Neural cell (in vitro differentiated cells): ENCODE data around the gene GBP5. TPM values are rescaled to one million over a fixed set of nuclear protein-coding genes. Genes with fewer than 3 reads are reported as not detected.
"Not testable (repeated sequence)": the region's sequence is repeated elsewhere in the genome, so short reads cannot be mapped to it uniquely, and the experiment has no call there.

Experiments used
- H2AFZ ChIP-seq: fragments of 200-600, 300-800 bp; sonication (generic), shearing (Covaris generic); 2 replicates; pipeline ENCODE4 v1.6.0; 2014; ENCODE audit warnings: low read depth, mild to moderate bottlenecking, antibody characterized with exemption, low read length, moderate library complexity
- H3F3A ChIP-seq: fragments of 200-600 bp; shearing (Covaris generic); 2 replicates; pipeline ENCODE4 v1.6.1; 2016; ENCODE audit warnings: mild to moderate bottlenecking, moderate library complexity, mixed read lengths, antibody characterized with exemption, low read length; ENCODE audit not compliant: insufficient read depth, poor library complexity, severe bottlenecking
- H3K27ac ChIP-seq: fragments of 200-600, 300-800 bp; sonication (generic), shearing (Covaris generic); 2 replicates; pipeline ENCODE4 v1.5.1; 2014; ENCODE audit warnings: mild to moderate bottlenecking, low read length, moderate library complexity
- H3K27me3 ChIP-seq: fragments of 300-800, 200-600 bp; sonication (generic), shearing (Covaris generic); 2 replicates; pipeline ENCODE4 v1.6.0; 2014; ENCODE audit warnings: mild to moderate bottlenecking, low read depth, low read length, moderate library complexity; ENCODE audit not compliant: insufficient read depth
- H3K36me3 ChIP-seq: fragments of 300-800, 200-600 bp; sonication (generic), shearing (Covaris generic); 2 replicates; pipeline ENCODE4 v1.5.1; 2014; ENCODE audit warnings: mild to moderate bottlenecking, antibody characterized with exemption, low read length, moderate library complexity; ENCODE audit not compliant: insufficient read depth
- H3K4me2 ChIP-seq: fragments of 300-800, 200-600 bp; sonication (generic), shearing (Covaris generic); 2 replicates; pipeline ENCODE4 v1.6.0; 2014; ENCODE audit warnings: mild to moderate bottlenecking, low read length
- H3K4me3 ChIP-seq: fragments of 300-800, 200-600 bp; sonication (generic), shearing (Covaris generic); 2 replicates; pipeline ENCODE4 v1.5.1; 2014; ENCODE audit warnings: mild to moderate bottlenecking, low read length, moderate library complexity
- H3K79me2 ChIP-seq: fragments of 200-600 bp; shearing (Covaris generic); replicated peaks from 2 replicates; pipeline ENCODE4 v1.6.0; 2014; ENCODE audit warnings: mild to moderate bottlenecking, low read length, moderate library complexity; ENCODE audit not compliant: insufficient read depth
- H3K9ac ChIP-seq: fragments of 300-800, 200-600 bp; sonication (generic), shearing (Covaris generic); 2 replicates; pipeline ENCODE4 v1.6.1; 2016; ENCODE audit warnings: mild to moderate bottlenecking, low read length, mixed read lengths
- H3K9me2 ChIP-seq: fragments of 200-600 bp; shearing (Covaris generic); 2 replicates; pipeline ENCODE4 v1.6.1; 2016; ENCODE audit warnings: mild to moderate bottlenecking, low read length, mixed read lengths; ENCODE audit not compliant: insufficient read depth
- H3K9me3 ChIP-seq: fragments of 200-600, 300-800 bp; sonication (generic), shearing (Covaris generic); 2 replicates; pipeline ENCODE4 v1.6.1; 2016; ENCODE audit warnings: mild to moderate bottlenecking, mixed run types, low read length, moderate library complexity, mixed read lengths
- H4K20me1 ChIP-seq: fragments of 200-600 bp; shearing (Covaris generic); 2 replicates; pipeline ENCODE4 v1.6.1; 2016; ENCODE audit warnings: mild to moderate bottlenecking, mixed run types; ENCODE audit not compliant: insufficient read depth
- EP300 ChIP-seq: fragments of 450-650 bp; conservative IDR thresholded peaks from 2 replicates; pipeline ENCODE4 v1.6.1; 2014; ENCODE audit warnings: antibody characterized with exemption, mild to moderate bottlenecking, moderate library complexity; ENCODE audit not compliant: poor library complexity, severe bottlenecking
- EZH2 ChIP-seq: fragments of 200-600, 300-800 bp; shearing (Covaris generic), sonication (generic); IDR thresholded peaks from 2 replicates; pipeline ENCODE4 v1.6.1; 2014; ENCODE audit warnings: antibody characterized with exemption, low read length, borderline replicate concordance, mild to moderate bottlenecking; ENCODE audit not compliant: insufficient read depth, poor library complexity, severe bottlenecking
- MXI1 ChIP-seq: fragments of 450-650 bp; conservative IDR thresholded peaks from 2 replicates; pipeline ENCODE4 v1.6.1; 2014; ENCODE audit warnings: antibody characterized with exemption, mild to moderate bottlenecking; ENCODE audit not compliant: poor library complexity, severe bottlenecking
- POLR2AphosphoS5 ChIP-seq: IDR thresholded peaks from 2 replicates; pipeline ENCODE4 v1.6.1; 2012
- RAD21 ChIP-seq: fragments of 450-650 bp; conservative IDR thresholded peaks from 2 replicates; pipeline ENCODE4 v1.6.1; 2014; ENCODE audit warnings: antibody characterized with exemption, mild to moderate bottlenecking, moderate library complexity
- SMC3 ChIP-seq: fragments of 450-650 bp; conservative IDR thresholded peaks from 2 replicates; pipeline ENCODE4 v1.6.1; 2014; ENCODE audit warnings: antibody characterized with exemption, mild to moderate bottlenecking, moderate library complexity; ENCODE audit not compliant: poor library complexity
- TAF1 ChIP-seq: IDR thresholded peaks from 2 replicates; pipeline ENCODE4 v1.6.1; 2012; ENCODE audit warnings: low read depth
- polyA plus RNA-seq: library from polyadenylated mRNA; depleted of rRNA; stranded (reverse); fragments of >200 nt; gene quantifications from 2 replicates; pipeline ENCODE4 v1.2.3, GENCODE V29; 2014
- TF ChIP-seq, protein P1 (sequence below): fragments of 450-650 bp; IDR thresholded peaks from 2 replicates; pipeline ENCODE4 v1.5.1; 2014; ENCODE audit warnings: antibody characterized with exemption, mild to moderate bottlenecking, moderate library complexity; ENCODE audit not compliant: poor library complexity, severe bottlenecking
- TF ChIP-seq, protein P2 (sequence below): IDR thresholded peaks from 2 replicates; pipeline ENCODE4 v1.6.1; 2012; ENCODE audit warnings: borderline replicate concordance

GBP5 gene
- polyA plus RNA-seq, 1 donor from 2014 or later: not detected

DNA sequence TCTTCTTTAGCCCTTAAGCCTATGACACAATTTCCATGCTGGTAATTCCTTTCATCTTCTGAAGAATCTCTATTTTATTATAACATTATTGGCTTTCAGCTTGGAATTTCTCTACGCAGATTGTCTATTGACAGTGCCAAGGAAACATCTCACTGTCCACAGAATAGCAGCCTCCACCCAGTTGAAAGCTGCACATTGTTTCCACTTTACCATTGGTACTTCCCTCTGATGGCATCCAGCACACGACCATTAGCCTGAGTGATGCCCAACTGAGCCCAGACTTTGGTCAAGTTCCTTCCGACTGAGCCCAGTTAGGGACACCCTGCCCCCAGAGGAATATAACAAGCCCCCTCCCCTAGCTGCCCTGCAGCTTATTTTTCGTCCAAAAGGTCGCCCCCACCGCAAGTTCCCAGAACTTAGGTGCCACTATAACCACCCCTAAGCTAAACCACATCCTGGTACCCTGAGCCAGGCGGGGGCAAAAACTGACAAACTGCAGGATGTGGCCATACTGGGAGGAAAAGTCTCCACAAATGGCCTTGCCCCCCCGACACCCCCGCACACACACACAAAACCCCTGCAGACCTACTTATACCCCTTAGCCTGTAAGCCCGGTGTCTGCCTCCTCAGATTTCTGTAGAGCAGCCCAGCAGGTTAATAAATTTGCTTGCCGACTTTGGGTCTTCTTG lies 13.2 kb downstream of the GBP5 start:
- Histone ChIP-seq H2AFZ (no peak overlapping the region), H4K20me1 (no peaks in the 10 kb centered on the region), H3K27ac (no peak overlapping the region), H3K9me3 (no peaks in the 10 kb centered on the region), H3K9ac (no peak overlapping the region), H3K27me3 (no peaks in the 10 kb centered on the region), H3F3A (no peaks in the 10 kb centered on the region), H3K79me2 (no peaks in the 10 kb centered on the region), H3K4me2 (no peak overlapping the region), H3K36me3 (no peaks in the 10 kb centered on the region), H3K9me2 (no peaks in the 10 kb centered on the region), H3K4me3 (no peak overlapping the region)
- no peak for TF ChIP-seq RAD21
- TF ChIP-seq EP300: no peak
- no peak for TF ChIP-seq EZH2
- TF ChIP-seq TAF1: no peak
- TF ChIP-seq, protein P1, sequence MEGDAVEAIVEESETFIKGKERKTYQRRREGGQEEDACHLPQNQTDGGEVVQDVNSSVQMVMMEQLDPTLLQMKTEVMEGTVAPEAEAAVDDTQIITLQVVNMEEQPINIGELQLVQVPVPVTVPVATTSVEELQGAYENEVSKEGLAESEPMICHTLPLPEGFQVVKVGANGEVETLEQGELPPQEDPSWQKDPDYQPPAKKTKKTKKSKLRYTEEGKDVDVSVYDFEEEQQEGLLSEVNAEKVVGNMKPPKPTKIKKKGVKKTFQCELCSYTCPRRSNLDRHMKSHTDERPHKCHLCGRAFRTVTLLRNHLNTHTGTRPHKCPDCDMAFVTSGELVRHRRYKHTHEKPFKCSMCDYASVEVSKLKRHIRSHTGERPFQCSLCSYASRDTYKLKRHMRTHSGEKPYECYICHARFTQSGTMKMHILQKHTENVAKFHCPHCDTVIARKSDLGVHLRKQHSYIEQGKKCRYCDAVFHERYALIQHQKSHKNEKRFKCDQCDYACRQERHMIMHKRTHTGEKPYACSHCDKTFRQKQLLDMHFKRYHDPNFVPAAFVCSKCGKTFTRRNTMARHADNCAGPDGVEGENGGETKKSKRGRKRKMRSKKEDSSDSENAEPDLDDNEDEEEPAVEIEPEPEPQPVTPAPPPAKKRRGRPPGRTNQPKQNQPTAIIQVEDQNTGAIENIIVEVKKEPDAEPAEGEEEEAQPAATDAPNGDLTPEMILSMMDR: no peak
- no peak for TF ChIP-seq MXI1
- TF ChIP-seq, protein P2, sequence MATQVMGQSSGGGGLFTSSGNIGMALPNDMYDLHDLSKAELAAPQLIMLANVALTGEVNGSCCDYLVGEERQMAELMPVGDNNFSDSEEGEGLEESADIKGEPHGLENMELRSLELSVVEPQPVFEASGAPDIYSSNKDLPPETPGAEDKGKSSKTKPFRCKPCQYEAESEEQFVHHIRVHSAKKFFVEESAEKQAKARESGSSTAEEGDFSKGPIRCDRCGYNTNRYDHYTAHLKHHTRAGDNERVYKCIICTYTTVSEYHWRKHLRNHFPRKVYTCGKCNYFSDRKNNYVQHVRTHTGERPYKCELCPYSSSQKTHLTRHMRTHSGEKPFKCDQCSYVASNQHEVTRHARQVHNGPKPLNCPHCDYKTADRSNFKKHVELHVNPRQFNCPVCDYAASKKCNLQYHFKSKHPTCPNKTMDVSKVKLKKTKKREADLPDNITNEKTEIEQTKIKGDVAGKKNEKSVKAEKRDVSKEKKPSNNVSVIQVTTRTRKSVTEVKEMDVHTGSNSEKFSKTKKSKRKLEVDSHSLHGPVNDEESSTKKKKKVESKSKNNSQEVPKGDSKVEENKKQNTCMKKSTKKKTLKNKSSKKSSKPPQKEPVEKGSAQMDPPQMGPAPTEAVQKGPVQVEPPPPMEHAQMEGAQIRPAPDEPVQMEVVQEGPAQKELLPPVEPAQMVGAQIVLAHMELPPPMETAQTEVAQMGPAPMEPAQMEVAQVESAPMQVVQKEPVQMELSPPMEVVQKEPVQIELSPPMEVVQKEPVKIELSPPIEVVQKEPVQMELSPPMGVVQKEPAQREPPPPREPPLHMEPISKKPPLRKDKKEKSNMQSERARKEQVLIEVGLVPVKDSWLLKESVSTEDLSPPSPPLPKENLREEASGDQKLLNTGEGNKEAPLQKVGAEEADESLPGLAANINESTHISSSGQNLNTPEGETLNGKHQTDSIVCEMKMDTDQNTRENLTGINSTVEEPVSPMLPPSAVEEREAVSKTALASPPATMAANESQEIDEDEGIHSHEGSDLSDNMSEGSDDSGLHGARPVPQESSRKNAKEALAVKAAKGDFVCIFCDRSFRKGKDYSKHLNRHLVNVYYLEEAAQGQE: no peak
- no peak for TF ChIP-seq SMC3
- TF ChIP-seq POLR2AphosphoS5: no peak

DNA sequence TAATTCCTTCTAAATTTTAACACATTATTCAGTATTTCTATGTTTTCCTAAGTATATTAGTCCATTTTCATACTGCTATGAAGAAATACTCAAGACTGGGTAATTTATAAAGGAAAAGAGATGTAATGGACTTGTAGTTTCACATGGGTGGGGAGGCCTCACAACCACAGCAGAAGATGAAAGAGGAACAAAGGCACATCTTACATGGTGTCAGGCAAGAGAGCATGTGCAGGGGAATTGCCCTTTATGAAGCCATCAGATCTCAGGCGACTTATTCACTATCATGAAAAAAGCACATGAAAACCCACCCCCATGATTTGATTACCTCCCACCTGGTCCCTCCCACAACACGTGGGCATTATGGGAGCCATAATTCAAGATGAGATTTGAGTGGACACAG lies 15.6 kb downstream of the GBP5 start:
- H3K9me2 ChIP-seq: no peaks in the 10 kb centered on the region
- H4K20me1 ChIP-seq: no peaks in the 10 kb centered on the region
- no peak overlapping the region for H3K4me2 ChIP-seq
- H3K9me3 ChIP-seq: no peaks in the 10 kb centered on the region
- no peak overlapping the region for H2AFZ ChIP-seq
- no peaks in the 10 kb centered on the region for H3K36me3 ChIP-seq
- H3F3A ChIP-seq: no peaks in the 10 kb centered on the region
- TF ChIP-seq EP300 (no peak), RAD21 (no peak), POLR2AphosphoS5 (no peak), TAF1 (no peak), SMC3 (no peak), MXI1 (no peak), EZH2 (no peak)
- TF ChIP-seq, protein P2: no peak
- TF ChIP-seq, protein P1: no peak
- no peak overlapping the region for H3K9ac ChIP-seq
- no peaks in the 10 kb centered on the region for H3K27me3 ChIP-seq
- no peak overlapping the region for H3K4me3 ChIP-seq
- no peaks in the 10 kb centered on the region for H3K79me2 ChIP-seq
- no peak overlapping the region for H3K27ac ChIP-seq

DNA sequence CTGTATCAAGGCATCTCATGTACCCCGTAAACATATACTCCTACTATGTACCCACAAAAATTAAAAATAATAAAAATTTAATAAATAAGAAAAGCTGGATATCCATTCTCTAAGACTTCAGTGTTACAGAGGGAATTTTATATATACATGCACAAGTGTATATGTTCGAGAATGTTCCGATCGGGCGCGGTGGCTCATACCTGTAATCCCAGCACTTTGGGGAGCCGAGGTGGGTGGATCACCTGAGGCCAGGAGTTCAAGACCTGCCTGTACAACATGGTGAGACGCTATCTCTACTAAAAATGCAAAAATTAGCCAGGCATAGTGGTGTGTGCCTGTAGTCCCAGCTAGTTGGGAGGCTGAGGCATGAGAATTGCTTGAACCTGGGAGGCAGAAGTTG lies 17.1 kb downstream of the GBP5 start:
- H4K20me1 ChIP-seq, H3K79me2 ChIP-seq, H3K4me3 ChIP-seq, H3K4me2 ChIP-seq, H3K9me2 ChIP-seq, H3K27me3 ChIP-seq, H3K27ac ChIP-seq, H3K9ac ChIP-seq, H3F3A ChIP-seq, H3K36me3 ChIP-seq, H2AFZ ChIP-seq, H3K9me3 ChIP-seq: not testable (repeated sequence)
